GM12891 (cell line): Measurements from ENCODE around the gene CSGALNACT2.

Experiments used
- DNase-seq: peaks from one replicate; pipeline ENCODE4 v3.0.0; 2011; ENCODE audit warnings: low spot score; ENCODE audit not compliant: insufficient read length
- FAIRE-seq: peaks from 2 replicates; lab custom pipeline; 2011; peaks lifted over from hg19 to GRCh38; lab: Jason Lieb, UNC
- PAX5 ChIP-seq: IDR thresholded peaks from 2 replicates; pipeline ENCODE4 v1.6.1; 2011; ENCODE audit warnings: low read length, moderate library complexity, mild to moderate bottlenecking; ENCODE audit not compliant: insufficient read depth, severe bottlenecking
- POLR2A ChIP-seq: IDR thresholded peaks from 2 replicates; pipeline ENCODE4 v1.6.1; 2011; ENCODE audit warnings: low read depth, low read length, control low read depth
- POLR2AphosphoS5 ChIP-seq: IDR thresholded peaks from 2 replicates; pipeline ENCODE4 v1.6.1; 2011; ENCODE audit warnings: low read depth, low read length, control low read depth
- POU2F2 ChIP-seq: IDR thresholded peaks from 2 replicates; pipeline ENCODE4 v1.6.1; 2011; ENCODE audit warnings: low read depth, mild to moderate bottlenecking, control low read depth, low read length, moderate library complexity
- SPI1 ChIP-seq: IDR thresholded peaks from 2 replicates; pipeline ENCODE4 v1.6.1; 2011; ENCODE audit warnings: low read depth, low read length, control low read depth
- TAF1 ChIP-seq: IDR thresholded peaks from 2 replicates; pipeline ENCODE4 v1.6.1; 2011; ENCODE audit warnings: low read depth, low read length, control low read depth

Gene CSGALNACT2

DNA sequence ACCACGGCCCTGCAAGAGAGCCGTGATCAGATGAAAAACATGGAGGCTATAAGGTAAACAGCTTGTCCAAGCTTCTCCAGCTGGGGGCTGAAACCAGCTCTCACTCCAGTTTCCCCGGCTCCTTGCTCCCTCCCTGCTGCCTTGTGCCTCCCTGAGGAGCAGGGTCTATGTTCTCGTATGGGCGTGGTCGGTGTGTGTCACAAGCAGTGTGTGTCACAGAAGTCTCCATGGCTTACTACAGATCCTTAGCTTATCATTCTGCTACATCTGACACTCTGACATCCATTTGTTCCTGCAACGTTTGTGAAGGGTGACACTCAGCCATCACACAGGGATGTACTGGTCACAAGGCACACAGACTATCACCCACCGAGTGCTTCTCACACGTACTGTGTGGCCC, 54.6 kb downstream of the CSGALNACT2 start:
- no peak for DNase-seq
- TF ChIP-seq PAX5 (no peak), SPI1 (no peak), POLR2A (no peak), TAF1 (no peak), POLR2AphosphoS5 (no peak), POU2F2 (no peak)
- no peak for FAIRE-seq

DNA sequence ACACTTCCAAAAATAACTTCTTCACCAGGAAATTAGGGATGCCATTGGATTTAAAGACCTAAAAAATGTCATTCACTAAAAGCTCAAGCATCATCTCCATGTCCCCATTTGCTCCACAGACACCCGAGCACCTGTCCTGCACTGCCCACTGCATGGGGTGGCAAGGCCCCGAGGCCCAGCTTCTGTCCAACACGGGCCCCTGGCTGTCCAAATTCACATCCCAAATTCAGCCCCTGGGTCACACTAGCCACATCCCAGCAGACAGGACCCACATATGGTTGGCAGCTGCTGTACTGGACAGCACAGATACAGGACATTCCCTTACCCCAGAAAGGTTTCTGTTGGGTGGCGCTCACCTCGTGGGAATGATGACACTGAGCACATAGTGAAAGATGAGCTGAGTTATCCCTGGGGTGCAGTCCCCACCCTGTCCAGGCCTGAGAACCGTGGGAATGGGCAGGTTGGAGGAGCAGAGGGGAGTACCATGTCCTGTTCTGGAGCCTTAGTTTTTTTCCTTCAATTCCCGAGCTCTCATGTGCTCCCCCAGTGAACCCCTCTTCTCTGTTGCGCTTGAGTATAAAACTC, 55.3 kb downstream of the CSGALNACT2 start:
- TF ChIP-seq POLR2AphosphoS5 (no peak), POU2F2 (no peak), SPI1 (no peak), PAX5 (no peak), POLR2A (no peak), TAF1 (no peak)
- FAIRE-seq (no peak), DNase-seq (no peak)

- DNase-seq: no peak
Measured at GRCh38 chr10:43194266-43194665, 56.0 kb downstream of the CSGALNACT2 start.

DNA sequence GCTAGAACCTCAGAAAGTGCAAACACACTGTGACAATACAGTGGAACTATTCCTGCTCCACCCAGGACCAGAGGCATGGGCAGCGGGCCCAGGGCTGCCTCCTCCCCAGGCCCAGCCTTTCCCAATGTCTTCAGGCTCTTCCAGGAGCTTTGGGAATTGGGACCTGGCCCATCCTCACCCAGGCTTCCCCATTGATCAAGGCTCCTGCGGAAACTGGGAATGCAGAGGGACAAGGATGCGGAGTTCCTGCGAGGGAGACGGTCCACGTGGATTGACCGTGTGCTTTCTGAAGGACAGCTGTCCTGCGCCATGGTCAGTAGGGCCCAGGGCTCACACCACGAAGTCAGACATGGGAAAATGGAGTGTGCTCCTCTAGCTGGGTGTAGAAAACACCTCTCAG, 56.6 kb downstream of the CSGALNACT2 start:
- FAIRE-seq (no peak), DNase-seq (no peak)
- no peak for TF ChIP-seq SPI1
- no peak for TF ChIP-seq TAF1
- no peak for TF ChIP-seq POLR2A
- no peak for TF ChIP-seq POLR2AphosphoS5
- TF ChIP-seq POU2F2: no peak
- no peak for TF ChIP-seq PAX5

More at GRCh38 chr10:43194266-43194665, 56.0 kb downstream of the CSGALNACT2 start:
- peak; percentile 41 for FAIRE-seq
- TF ChIP-seq POLR2AphosphoS5 (no peak), TAF1 (no peak), PAX5 (no peak), POLR2A (no peak), SPI1 (no peak), POU2F2 (no peak)

DNA sequence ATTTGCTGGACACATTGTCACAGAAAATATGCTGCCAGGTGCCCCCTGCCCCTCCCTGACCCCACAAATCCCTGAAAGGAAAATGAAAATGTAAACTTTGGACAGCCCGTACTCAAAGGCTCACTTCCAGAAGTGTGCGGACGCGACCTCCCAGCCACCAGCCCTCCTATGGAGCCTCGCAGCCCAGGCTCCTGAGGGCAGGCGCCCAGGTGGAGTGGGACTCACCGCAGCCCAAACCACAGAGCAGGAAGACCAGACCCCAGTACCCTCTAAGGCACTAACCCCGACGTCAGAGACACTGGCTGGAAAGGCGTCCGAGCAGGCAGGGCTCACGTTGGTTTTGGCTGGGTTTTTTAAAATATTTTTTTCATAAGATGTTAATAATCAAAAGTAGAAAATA, 57.3 kb downstream of the CSGALNACT2 start:
- no peak for FAIRE-seq
- DNase-seq: no peak
- TF ChIP-seq POU2F2: no peak
- TF ChIP-seq SPI1: no peak
- no peak for TF ChIP-seq POLR2A
- TF ChIP-seq POLR2AphosphoS5: no peak
- no peak for TF ChIP-seq TAF1
- TF ChIP-seq PAX5: no peak

- peak; percentile 8 for DNase-seq
- TF ChIP-seq POU2F2 (no peak), SPI1 (no peak), PAX5 (no peak), POLR2A (no peak), TAF1 (no peak), POLR2AphosphoS5 (no peak)
- FAIRE-seq: no peak
Measured at GRCh38 chr10:43196131-43196980, 58.1 kb downstream of the CSGALNACT2 start.

GRCh38 chr10:43196981-43197833, 59.0 kb downstream of the CSGALNACT2 start:
- FAIRE-seq (no peak), DNase-seq (peak; percentile 2)
- TF ChIP-seq SPI1 (no peak), POLR2AphosphoS5 (no peak), POU2F2 (no peak), TAF1 (no peak), POLR2A (no peak), PAX5 (no peak)

DNA sequence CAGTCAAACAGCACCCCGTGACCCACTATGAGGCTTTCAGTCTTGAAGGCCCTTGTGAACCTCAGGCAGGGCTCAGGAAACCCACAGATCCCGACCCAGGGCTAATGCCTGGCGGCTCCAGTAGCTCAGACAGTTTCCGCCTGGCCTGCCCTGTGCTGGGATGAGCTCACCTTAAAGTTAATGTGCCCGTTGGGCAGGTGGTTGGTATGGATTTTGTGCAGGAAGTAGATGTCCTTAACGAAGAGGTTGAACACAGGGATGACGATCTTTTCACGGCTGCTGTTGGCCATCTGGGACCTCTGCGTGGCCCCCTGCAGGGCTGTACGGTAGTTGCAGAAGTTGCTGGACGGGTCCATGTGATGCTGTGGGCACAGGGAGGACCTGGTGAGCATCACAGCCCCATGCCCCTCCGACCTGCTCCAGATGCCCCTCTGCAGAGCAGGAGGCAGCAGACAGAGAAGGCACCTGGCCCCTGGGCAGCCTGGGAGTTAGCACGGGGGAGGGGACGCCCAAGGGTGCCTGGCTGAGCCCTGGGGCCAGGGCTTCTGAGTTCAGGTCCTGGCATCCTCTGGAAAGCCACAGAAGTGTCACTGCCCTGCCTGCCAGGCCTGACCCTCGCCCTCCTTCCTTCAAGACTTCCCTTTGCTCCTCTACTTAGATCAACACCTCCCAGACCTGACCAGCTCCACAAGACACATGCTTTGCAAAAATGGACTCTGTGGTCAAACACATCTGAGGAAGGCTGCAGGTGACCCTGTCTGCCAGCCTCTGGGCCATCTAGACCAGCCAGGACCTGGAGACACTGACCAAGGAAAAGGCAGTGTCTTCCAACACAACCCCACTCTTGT, 59.8 kb downstream of the CSGALNACT2 start:
- FAIRE-seq (no peak), DNase-seq (peak; percentile 46)
- TF ChIP-seq PAX5 (no peak), POU2F2 (no peak), SPI1 (no peak), TAF1 (no peak), POLR2AphosphoS5 (no peak), POLR2A (no peak)

GRCh38 chr10:43198682-43199005, 60.4 kb downstream of the CSGALNACT2 start:
- DNase-seq: peak; percentile 5
- no peak for FAIRE-seq

More at GRCh38 chr10:43198682-43199005, 60.4 kb downstream of the CSGALNACT2 start:
- TF ChIP-seq POLR2A: no peak
- TF ChIP-seq TAF1: no peak
- no peak for TF ChIP-seq PAX5
